ENCODE results near the gene SMYD3.

GRCh38 chr1:246302251-246302625 lies 204.8 kb downstream of the SMYD3 start:
- TF ChIP-seq ZNF274 (IDR thresholded peaks at IDR 0.05; ENCODE audit: low read depth, low read length) (no peak), SUZ12 (IDR thresholded peaks at IDR 0.05; ENCODE audit: extremely low read depth, insufficient read depth, insufficient read length) (no peak)
